B cell (primary cell): ENCODE data around the gene CLCN1. TPM values are rescaled to one million over a fixed set of nuclear protein-coding genes. Genes with fewer than 3 reads are reported as not detected.

ENCODE experiments used
- ATAC-seq: fragments of 200-7000 bp; cut with Tn5 transposase; one replicate; pipeline ENCODE4 v1.10.0; 2021; ENCODE audit warnings: low read depth, mild to moderate bottlenecking, moderate number of reproducible peaks, moderate library complexity
- CTCF ChIA-PET: fragments of 350-600 bp; sonication (Branson Sonifier 250); formaldehyde crosslinking; loops from one replicate; lab custom pipeline; 2021; ENCODE audit warnings: antibody characterized with exemption, inconsistent platforms; lab: Charles Lee
- POLR2A ChIA-PET: fragments of 350-600 bp; sonication (Branson Sonifier 250); formaldehyde crosslinking; loops from one replicate; lab custom pipeline; 2021; ENCODE audit warnings: antibody characterized with exemption; lab: Charles Lee
- DNase-seq: peaks from one replicate; pipeline ENCODE4 v3.0.0; 2013
- H2AFZ ChIP-seq: 2 replicates; pipeline ENCODE4 v1.6.1; 2012; ENCODE audit warnings: mild to moderate bottlenecking, low read depth, low read length; ENCODE audit not compliant: insufficient read depth, poor library complexity, severe bottlenecking
- H3K27ac ChIP-seq, 2 donors: 1 replicate in 1 of 2; 2 replicates in 1 of 2; pipeline ENCODE4 v1.5.1; 2012 to 2013; ENCODE audit warnings: low read length in 2 of 2, mild to moderate bottlenecking in 2 of 2, moderate library complexity in 1 of 2
- H3K27me3 ChIP-seq, 4 experiments: fragments of 200-600 bp in 1 of 4; sonication (generic) in 1 of 4; replicated peaks in 1 of 4; 1 replicate in 2 of 4; 2 replicates in 2 of 4; pipeline versions ENCODE4 v1.6.1 to v1.7.0; 2013 to 2016; ENCODE audit warnings: low read length in 3 of 4, mild to moderate bottlenecking in 2 of 4, mixed read lengths in 1 of 4, moderate library complexity in 1 of 4; ENCODE audit not compliant: insufficient read depth in 4 of 4, control insufficient read depth in 3 of 4; ENCODE audit errors: control extremely low read depth in 1 of 4
- H3K36me3 ChIP-seq, 2 experiments: replicated peaks in 1 of 2; 1 replicate in 1 of 2; 2 replicates in 1 of 2; pipeline versions ENCODE4 v1.6.1 to v1.7.1; 2013; ENCODE audit warnings: low read length in 1 of 2; ENCODE audit not compliant: insufficient read depth in 2 of 2, control insufficient read depth in 1 of 2; ENCODE audit errors: control extremely low read depth in 1 of 2, extremely low read depth in 1 of 2
- H3K4me1 ChIP-seq, 2 donors: fragments of 200-600 bp in 1 of 2; sonication (generic) in 1 of 2; 1 replicate in 1 of 2; 2 replicates in 1 of 2; pipeline versions ENCODE4 v1.5.1 to v1.6.1; 2013 to 2017; ENCODE audit warnings: low read length in 2 of 2; ENCODE audit not compliant: control insufficient read depth in 2 of 2, insufficient read depth in 2 of 2
- H3K4me2 ChIP-seq: replicated peaks from 2 replicates; pipeline ENCODE3; 2012; ENCODE audit warnings: mild to moderate bottlenecking, low read depth, low read length; ENCODE audit not compliant: poor library complexity, severe bottlenecking
- H3K4me3 ChIP-seq, 5 experiments: fragments of 200-600 bp in 1 of 5; sonication (generic) in 1 of 5; 1 replicate in 3 of 5; 2 replicates in 2 of 5; pipeline versions ENCODE4 v1.5.1 to v1.7.0; 2011 to 2016; ENCODE audit warnings: low read length in 4 of 5, mild to moderate bottlenecking in 4 of 5, low read depth in 2 of 5, control low read depth in 1 of 5, moderate library complexity in 1 of 5; ENCODE audit not compliant: insufficient read depth in 1 of 5; ENCODE audit errors: control extremely low read depth in 1 of 5, extremely low read depth in 1 of 5
- H3K79me2 ChIP-seq: fragments of 200-600 bp; sonication (generic); one replicate; pipeline ENCODE4 v1.6.0; 2016; ENCODE audit warnings: low read length; ENCODE audit not compliant: control insufficient read depth, insufficient read depth
- H3K9ac ChIP-seq: fragments of 200-600 bp; sonication (generic); 2 replicates; pipeline ENCODE4 v1.6.1; 2017; ENCODE audit warnings: mild to moderate bottlenecking, low read length, moderate library complexity
- H3K9me3 ChIP-seq, 3 donors: one replicate each; pipeline versions ENCODE4 v1.6.1 to v1.7.1; 2013; ENCODE audit warnings: low read length in 2 of 3; ENCODE audit not compliant: control insufficient read depth in 2 of 3, insufficient read depth in 1 of 3; ENCODE audit errors: control extremely low read depth in 1 of 3
- H4K20me1 ChIP-seq: 2 replicates; pipeline ENCODE4 v1.6.0; 2012; ENCODE audit warnings: mild to moderate bottlenecking, low read length; ENCODE audit not compliant: insufficient read depth, control insufficient read depth, poor library complexity, severe bottlenecking
- H3K27ac Mint-ChIP-seq: one replicate; pipeline ENCODE4 v1.8.0; 2021; ENCODE audit warnings: mixed read lengths
- H3K27me3 Mint-ChIP-seq: one replicate; pipeline ENCODE4 v1.8.0; 2021; ENCODE audit warnings: mixed read lengths
- H3K4me1 Mint-ChIP-seq: one replicate; pipeline ENCODE4 v1.8.0; 2021; ENCODE audit warnings: mixed read lengths
- H3K4me3 Mint-ChIP-seq: one replicate; pipeline ENCODE4 v1.8.0; 2021; ENCODE audit warnings: mixed read lengths
- H3K9me3 Mint-ChIP-seq: one replicate; pipeline ENCODE4 v1.8.0; 2022; ENCODE audit warnings: mixed read lengths; ENCODE audit not compliant: insufficient read depth
- CTCF ChIP-seq: fragments of 200-600 bp; IDR thresholded peaks from one replicate; pipeline ENCODE4 v1.8.0; 2022; ENCODE audit warnings: antibody characterized with exemption, mild to moderate bottlenecking
- EZH2 ChIP-seq: IDR thresholded peaks from 2 replicates; pipeline ENCODE4 v1.6.1; 2012; ENCODE audit warnings: borderline replicate concordance, low read depth, mild to moderate bottlenecking, moderate library complexity, low read length; ENCODE audit not compliant: insufficient read depth, poor library complexity, severe bottlenecking
- WGBS: methylation state at CpG from one replicate; pipeline ENCODE4 v1.1.5; 2013; ENCODE audit warnings: missing lambda C conversion rate; ENCODE audit not compliant: insufficient coverage; 5-methylcytosine and 5-hydroxymethylcytosine counted together
- intact Hi-C: fragments of 100-400 bp; cut with micrococcal nuclease; formaldehyde crosslinking; loops from one replicate; pipeline ENCODE4 v1.10.0; 2022
- polyA plus RNA-seq: library from polyadenylated mRNA; depleted of rRNA; stranded (reverse); fragments of >200 nt; gene quantifications from 2 replicates; pipeline ENCODE4 v1.2.3, GENCODE V29; 2012
- total RNA-seq, 2 donors: library from RNA; stranded (reverse); fragments of 120-200 nt in 1 of 2; gene quantifications; 1 replicate in 1 of 2; 2 replicates in 1 of 2; pipeline versions ENCODE4 v1.2.3 to v1.2.4, GENCODE V29; 2013 to 2022

The CLCN1 gene
- total and polyA plus RNA-seq, 2 donors (not counting 1 experiment from before 2014, with no cell fraction given), result not detected

GRCh38 chr7:143372070-143372469 lies 56.2 kb downstream of the CLCN1 start:
- Mint-ChIP-seq H3K27me3 (peaks cover 16% of the 10 kb centered on the region), H3K4me1 (peaks cover 31% of the 10 kb centered on the region), H3K27ac (peak overlapping the region; percentile 54), H3K4me3 (no peak overlapping the region), H3K9me3 (no peaks in the 10 kb centered on the region)
- no peak overlapping the region for H3K4me2 ChIP-seq
- no peaks in the 10 kb centered on the region for H3K9me3 ChIP-seq
- no peak for ATAC-seq
- no peaks in the 10 kb centered on the region for H3K79me2 ChIP-seq
- TF ChIP-seq CTCF (no peak), EZH2 (no peak)
- POLR2A ChIA-PET, result no interaction called here
- DNase-seq, result no peak
- no peak overlapping the region for H2AFZ ChIP-seq
- CTCF ChIA-PET, result interaction anchor here (0.8 to 4.4 kb wide), 2 partner anchors 8 to 132 kb away, joined by 3 to 19 read pairs; no protein-coding TSS in a partner anchor
- no peaks in the 10 kb centered on the region for H4K20me1 ChIP-seq
- peaks cover 0 to 10% (median under 1%) of the 10 kb centered on the region in 4 experiments for H3K27me3 ChIP-seq
- no peak overlapping the region for H3K4me3 ChIP-seq
- intact Hi-C loops, result loop anchor here (10.0 kb wide), 1 partner anchor 47 kb away; no protein-coding TSS in a partner anchor
- H3K36me3 ChIP-seq, result no peaks in the 10 kb centered on the region
- no peak overlapping the region for H3K9ac ChIP-seq
- H3K27ac ChIP-seq, result no peak overlapping the region
- WGBS, result 37% methylated on average over 4 of the region's 4 CpGs
- H3K4me1 ChIP-seq, result peaks cover 22 to 28% of the 10 kb centered on the region in 2 donors

DNA sequence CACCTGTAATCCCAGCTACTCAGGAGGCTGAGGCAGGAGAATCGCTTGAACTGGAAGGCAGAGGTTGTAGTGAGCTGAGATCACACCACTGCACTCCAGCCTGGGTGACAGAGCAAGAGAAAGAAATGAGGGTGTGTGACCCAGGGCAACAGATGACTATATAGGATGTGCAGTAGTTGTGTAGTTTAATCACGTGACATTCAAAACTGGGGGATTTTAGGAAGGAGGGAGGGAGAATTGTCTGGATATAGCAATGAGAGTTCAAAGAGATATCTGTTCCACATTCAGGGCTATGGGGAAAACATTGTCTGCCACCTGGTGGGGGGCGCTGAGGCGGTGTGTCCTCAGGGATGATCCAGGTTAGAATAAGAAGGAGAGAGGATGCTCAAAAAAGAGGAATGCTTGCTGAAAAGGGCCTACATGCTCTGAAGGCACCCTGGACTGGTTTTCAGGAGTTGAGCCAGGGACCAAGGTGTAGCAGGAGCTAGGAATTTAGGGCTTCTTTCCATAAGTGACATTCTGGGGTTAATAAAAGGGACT lies 57.4 kb downstream of the CLCN1 start:
- H3K27ac Mint-ChIP-seq, result peak overlapping the region; percentile 42
- H3K4me1 Mint-ChIP-seq, result peaks cover 31% of the 10 kb centered on the region
- H3K9me3 Mint-ChIP-seq, result no peaks in the 10 kb centered on the region

More for the DNA sequence above, 57.4 kb downstream of the CLCN1 start:
- Histone ChIP-seq H3K79me2 (no peaks in the 10 kb centered on the region), H3K36me3 (no peaks in the 10 kb centered on the region), H4K20me1 (no peaks in the 10 kb centered on the region), H3K4me2 (no peak overlapping the region), H3K27ac (no peak overlapping the region), H3K9ac (no peak overlapping the region), H3K4me1 (peaks cover 22 to 28% of the 10 kb centered on the region in 2 donors), H3K9me3 (no peaks in the 10 kb centered on the region), H3K4me3 (no peak overlapping the region), H2AFZ (no peak overlapping the region), H3K27me3 (peaks cover 0 to under 1% (median 0%) of the 10 kb centered on the region in 4 experiments)
- intact Hi-C loops, result loop anchor here (10.0 kb wide), 1 partner anchor 49 kb away; no protein-coding TSS in a partner anchor
- H3K27me3 Mint-ChIP-seq, result peaks cover 6% of the 10 kb centered on the region
- ChIA-PET POLR2A (no interaction called here), CTCF (interaction anchor here (4.4 kb wide), 1 partner anchor 133 kb away, joined by 19 read pairs; no protein-coding TSS in a partner anchor)
- H3K4me3 Mint-ChIP-seq, result no peak overlapping the region
- no peak for TF ChIP-seq EZH2
- no peak for TF ChIP-seq CTCF
- DNase-seq (no peak), ATAC-seq (no peak)
- 95% methylated on average over 4 of the region's 4 CpGs for WGBS
